ENCODE results near the gene MREG. TPM values are rescaled to one million over a fixed set of nuclear protein-coding genes. Genes with fewer than 3 reads are reported as not detected.
A peak's percentile ranks its signal among the peaks of the same experiment; 100 is the strongest.

MREG gene
- total and polyA plus RNA-seq, 3 experiments from 2014 or later: 3.9 to 26.2 (median 25.4) TPM

GRCh38 chr2:216031960-216032689 is 18.8 kb upstream of the MREG start:
- ChIA-PET CTCF (interaction anchor here (0.9 to 4.8 kb wide), 7 partner anchors 11 to 634 kb away, joined by 3 to 27 read pairs (median 3); partner anchors contain the start of gene XRCC5), POLR2A (no interaction called here)
- Mint-ChIP-seq H3K4me1 (peaks cover 3 to 8% (median 3%) of the 10 kb centered on the region in 3 donors), H3K27ac (peak overlapping the region in 1 of 8 donors; percentile 35), H3K27me3 (no peaks in the 10 kb centered on the region), H3K9me3 (no peaks in the 10 kb centered on the region), H3K4me3 (no peak overlapping the region), H3K36me3 (peaks cover 0 to 35% (median 13%) of the 10 kb centered on the region in 3 donors)
- no peak for DNase-seq
- no peaks in the 10 kb centered on the region for H3K4me1 ChIP-seq (ENCODE audit: insufficient read depth, low read length)
- H3K9me3 ChIP-seq (ENCODE audit: low read length): no peaks in the 10 kb centered on the region
- no peaks in the 10 kb centered on the region for H3K27me3 ChIP-seq (ENCODE audit: insufficient read depth, low read length, poor library complexity, severe bottlenecking)
- H3K27ac ChIP-seq (ENCODE audit: low read depth, low read length): no peak overlapping the region
- no peak overlapping the region for H3K4me3 ChIP-seq (ENCODE audit: low read length)
- H3K36me3 ChIP-seq (ENCODE audit: insufficient read depth, low read length): peaks cover 6% of the 10 kb centered on the region

DNA sequence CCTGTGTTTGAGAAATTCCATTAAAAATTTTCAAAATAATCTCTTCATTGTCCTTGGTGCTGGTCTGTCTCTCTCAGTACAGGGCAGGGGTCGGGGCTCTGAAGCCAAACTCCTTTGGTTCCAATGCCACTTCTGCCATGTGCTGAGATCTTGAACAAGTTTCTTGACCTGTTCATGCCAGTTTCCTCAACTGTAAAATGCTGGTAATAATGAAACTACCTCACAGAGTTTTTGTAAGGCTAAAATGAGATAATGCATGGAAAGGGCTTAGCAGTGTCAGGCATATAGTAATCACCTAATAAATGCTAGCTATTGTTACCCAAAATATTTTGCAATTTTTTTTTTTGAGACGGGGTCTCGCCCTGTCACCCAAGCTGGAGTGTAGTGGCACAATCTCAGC is 16.9 kb upstream of the MREG start:
- Histone ChIP-seq H3K9me3 (ENCODE audit: low read length) (no peaks in the 10 kb centered on the region), H3K27ac (ENCODE audit: low read depth, low read length) (no peak overlapping the region), H3K27me3 (ENCODE audit: insufficient read depth, low read length, poor library complexity, severe bottlenecking) (no peaks in the 10 kb centered on the region), H3K4me1 (ENCODE audit: insufficient read depth, low read length) (no peaks in the 10 kb centered on the region), H3K36me3 (ENCODE audit: insufficient read depth, low read length) (no peaks in the 10 kb centered on the region), H3K4me3 (ENCODE audit: low read length) (no peak overlapping the region)
- Mint-ChIP-seq H3K27me3 (no peaks in the 10 kb centered on the region), H3K27ac (no peak overlapping the region), H3K4me3 (no peak overlapping the region), H3K9me3 (no peaks in the 10 kb centered on the region), H3K36me3 (peaks cover 0 to 29% (median 9%) of the 10 kb centered on the region in 3 donors), H3K4me1 (peaks cover 3 to 8% (median 3%) of the 10 kb centered on the region in 3 donors)
- POLR2A ChIA-PET: no interaction called here
- no peak for DNase-seq
- CTCF ChIA-PET: interaction anchor here (0.8 kb wide), 1 partner anchor 8 kb away, joined by 4 read pairs; no protein-coding TSS in a partner anchor

DNA sequence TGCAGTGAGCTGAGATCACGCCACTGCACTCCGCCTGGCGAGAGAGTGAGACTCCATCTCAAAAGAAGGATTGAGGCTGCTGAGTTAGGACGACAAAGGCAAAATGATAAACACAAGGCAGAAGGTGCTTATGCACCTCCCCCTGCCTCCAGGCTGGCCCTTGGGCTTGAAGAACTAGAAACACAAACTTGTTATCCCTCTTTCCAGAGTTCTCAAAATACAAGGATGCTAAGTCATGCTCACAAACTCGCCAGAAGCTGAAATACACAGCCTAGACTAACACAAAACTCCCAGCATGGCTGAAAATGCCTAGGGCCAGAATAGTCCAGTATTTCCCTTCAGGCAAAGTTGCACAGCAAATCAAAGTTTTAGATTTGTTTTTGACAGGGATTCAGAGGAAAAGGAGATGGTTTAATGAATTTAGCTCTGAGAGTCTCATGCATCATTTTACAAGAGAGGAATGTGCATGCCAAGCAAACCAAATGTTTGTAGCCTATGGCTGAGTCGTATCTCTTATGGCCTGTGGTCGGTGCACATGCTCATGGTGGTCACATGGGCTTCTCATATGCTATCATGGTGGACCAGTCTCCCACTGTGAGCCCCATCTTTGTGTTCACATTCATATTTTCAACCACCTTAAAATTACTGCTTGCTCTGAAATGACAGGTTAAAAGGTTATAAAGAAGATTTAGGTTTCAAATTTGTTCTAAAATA is 16.2 kb upstream of the MREG start:
- Mint-ChIP-seq H3K9me3 (no peaks in the 10 kb centered on the region), H3K4me1 (peaks cover 3 to 8% (median 3%) of the 10 kb centered on the region in 3 donors), H3K27ac (peak overlapping the region in 3 of 8 donors; percentile 38 to 54 (median 41)), H3K36me3 (peaks cover 0 to 24% (median 9%) of the 10 kb centered on the region in 3 donors), H3K27me3 (no peaks in the 10 kb centered on the region), H3K4me3 (no peak overlapping the region)
- POLR2A ChIA-PET: no interaction called here
- Histone ChIP-seq H3K36me3 (ENCODE audit: insufficient read depth, low read length) (no peaks in the 10 kb centered on the region), H3K9me3 (ENCODE audit: low read length) (no peaks in the 10 kb centered on the region), H3K4me1 (ENCODE audit: insufficient read depth, low read length) (no peaks in the 10 kb centered on the region), H3K27me3 (ENCODE audit: insufficient read depth, low read length, poor library complexity, severe bottlenecking) (no peaks in the 10 kb centered on the region), H3K4me3 (ENCODE audit: low read length) (no peak overlapping the region), H3K27ac (ENCODE audit: low read depth, low read length) (no peak overlapping the region)
- DNase-seq: no peak
- CTCF ChIA-PET: interaction anchor here (0.8 to 1.0 kb wide), 2 partner anchors 8 to 637 kb away, joined by 3 to 4 read pairs; no protein-coding TSS in a partner anchor

DNA sequence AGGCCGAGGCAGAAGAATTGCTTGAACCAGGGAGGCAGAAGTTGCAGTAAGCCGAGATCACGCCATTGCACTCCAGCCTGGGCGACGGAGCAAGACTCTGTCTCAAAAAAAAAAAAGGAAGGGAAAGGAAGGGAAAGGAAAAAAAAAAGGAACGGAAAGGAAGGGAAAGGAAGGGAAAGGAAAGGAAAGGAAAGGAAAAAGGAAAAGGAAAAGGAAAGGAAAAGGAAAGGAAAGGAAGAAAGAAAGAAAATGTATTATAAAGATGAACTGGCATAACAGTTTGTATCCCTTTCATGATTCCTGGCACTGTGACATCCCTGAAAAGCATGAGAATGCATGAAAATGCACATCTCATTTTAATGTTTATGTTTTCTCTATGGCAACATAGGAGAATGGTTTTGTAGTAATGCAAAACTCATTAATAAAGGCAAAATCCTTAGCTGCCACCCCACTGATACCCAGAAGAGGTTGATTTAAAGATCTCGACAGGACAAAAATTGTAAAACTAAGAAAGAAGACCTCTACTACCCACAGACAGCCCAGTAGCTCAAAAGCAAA is 11.5 kb upstream of the MREG start:
- no peak for DNase-seq
- H3K9me3 ChIP-seq (ENCODE audit: low read length): no peaks in the 10 kb centered on the region
- H3K4me3 ChIP-seq (ENCODE audit: low read length): no peak overlapping the region
- no peak overlapping the region for H3K27ac ChIP-seq (ENCODE audit: low read depth, low read length)
- ChIA-PET CTCF (interaction anchor here (0.8 to 2.0 kb wide), 5 partner anchors 9 to 75 kb away, joined by 3 to 8 read pairs (median 4); partner anchors contain the start of gene MREG), POLR2A (no interaction called here)
- peaks cover 0 to 2% (median 0%) of the 10 kb centered on the region in 3 donors for H3K4me1 Mint-ChIP-seq
- H3K9me3 Mint-ChIP-seq: no peaks in the 10 kb centered on the region
- no peaks in the 10 kb centered on the region for H3K36me3 ChIP-seq (ENCODE audit: insufficient read depth, low read length)
- no peaks in the 10 kb centered on the region for H3K4me1 ChIP-seq (ENCODE audit: insufficient read depth, low read length)
- H3K27ac Mint-ChIP-seq: no peak overlapping the region
- no peaks in the 10 kb centered on the region for H3K27me3 ChIP-seq (ENCODE audit: insufficient read depth, low read length, poor library complexity, severe bottlenecking)
- H3K36me3 Mint-ChIP-seq: peaks cover 0 to 10% (median 7%) of the 10 kb centered on the region in 3 donors
- no peak overlapping the region for H3K4me3 Mint-ChIP-seq
- H3K27me3 Mint-ChIP-seq: no peaks in the 10 kb centered on the region

GRCh38 chr2:216023055-216023648 is 9.8 kb upstream of the MREG start:
- Mint-ChIP-seq H3K27me3 (no peaks in the 10 kb centered on the region), H3K9me3 (no peaks in the 10 kb centered on the region), H3K36me3 (peaks cover 3 to 8% (median 5%) of the 10 kb centered on the region in 3 donors), H3K27ac (peak overlapping the region in 2 of 8 donors; percentile 15 to 51), H3K4me1 (peaks cover 5 to 8% (median 8%) of the 10 kb centered on the region in 3 donors), H3K4me3 (no peak overlapping the region)
- Histone ChIP-seq H3K36me3 (ENCODE audit: insufficient read depth, low read length) (no peaks in the 10 kb centered on the region), H3K4me1 (ENCODE audit: insufficient read depth, low read length) (no peaks in the 10 kb centered on the region), H3K27me3 (ENCODE audit: insufficient read depth, low read length, poor library complexity, severe bottlenecking) (no peaks in the 10 kb centered on the region), H3K9me3 (ENCODE audit: low read length) (no peaks in the 10 kb centered on the region), H3K27ac (ENCODE audit: low read depth, low read length) (no peak overlapping the region), H3K4me3 (ENCODE audit: low read length) (no peak overlapping the region)
- peak in 4 of 5 donors; percentile 19 to 30 (median 23) for DNase-seq
- ChIA-PET CTCF (interaction anchor here (0.6 to 2.0 kb wide), 15 partner anchors 9 to 149 kb away, joined by 3 to 21 read pairs (median 4); partner anchors contain the start of genes MREG and XRCC5), POLR2A (interaction anchor here (0.5 kb wide), 1 partner anchor 74 kb away, joined by 3 read pairs; no protein-coding TSS in a partner anchor)

- no peak overlapping the region for H3K4me3 Mint-ChIP-seq
- Histone ChIP-seq H3K4me1 (ENCODE audit: insufficient read depth, low read length) (peaks cover 6% of the 10 kb centered on the region), H3K4me3 (ENCODE audit: low read length) (no peak overlapping the region), H3K9me3 (ENCODE audit: low read length) (no peaks in the 10 kb centered on the region), H3K27ac (ENCODE audit: low read depth, low read length) (no peak overlapping the region), H3K27me3 (ENCODE audit: insufficient read depth, low read length, poor library complexity, severe bottlenecking) (no peaks in the 10 kb centered on the region), H3K36me3 (ENCODE audit: insufficient read depth, low read length) (no peaks in the 10 kb centered on the region)
- peak overlapping the region in 1 of 8 donors; percentile 32 for H3K27ac Mint-ChIP-seq
- H3K4me1 Mint-ChIP-seq: peaks cover 13 to 18% (median 17%) of the 10 kb centered on the region in 3 donors
- H3K27me3 Mint-ChIP-seq: no peaks in the 10 kb centered on the region
- CTCF ChIA-PET: interaction anchor here (1.3 to 3.1 kb wide), 6 partner anchors 8 to 99 kb away, joined by 3 to 21 read pairs (median 6); partner anchors contain the start of gene MREG
- POLR2A ChIA-PET: no interaction called here
- no peaks in the 10 kb centered on the region for H3K9me3 Mint-ChIP-seq
- DNase-seq: no peak
- peaks cover 3 to 7% (median 5%) of the 10 kb centered on the region in 3 donors for H3K36me3 Mint-ChIP-seq
These were observed 8.6 kb upstream of the MREG start for GRCh38 chr2:216021768-216022565.

- CTCF ChIA-PET: interaction anchor here (1.4 to 5.7 kb wide), 3 partner anchors 13 to 69 kb away, joined by 5 to 29 read pairs (median 16); no protein-coding TSS in a partner anchor
- H3K9me3 ChIP-seq (ENCODE audit: low read length): no peaks in the 10 kb centered on the region
- H3K27ac ChIP-seq (ENCODE audit: low read depth, low read length): no peak overlapping the region
- H3K4me3 Mint-ChIP-seq: no peak overlapping the region
- H3K4me3 ChIP-seq (ENCODE audit: low read length): no peak overlapping the region
- no peaks in the 10 kb centered on the region for H3K27me3 ChIP-seq (ENCODE audit: insufficient read depth, low read length, poor library complexity, severe bottlenecking)
- H3K4me1 Mint-ChIP-seq: peaks cover 40 to 47% (median 47%) of the 10 kb centered on the region in 3 donors
- no peaks in the 10 kb centered on the region for H3K9me3 Mint-ChIP-seq
- no peaks in the 10 kb centered on the region for H3K27me3 Mint-ChIP-seq
- DNase-seq: no peak
- H3K27ac Mint-ChIP-seq: peak overlapping the region in 1 of 8 donors; percentile 58
- no peaks in the 10 kb centered on the region for H3K36me3 ChIP-seq (ENCODE audit: insufficient read depth, low read length)
- POLR2A ChIA-PET: no interaction called here
- peaks cover 27% of the 10 kb centered on the region for H3K4me1 ChIP-seq (ENCODE audit: insufficient read depth, low read length)
- H3K36me3 Mint-ChIP-seq: peaks cover 0 to 7% (median 5%) of the 10 kb centered on the region in 3 donors
These were observed 5.4 kb upstream of the MREG start for GRCh38 chr2:216018709-216019108.

Data from CD8-positive, alpha-beta memory T cell (primary cell).